ENCODE data around the gene PDF.

Gene PDF

DNA sequence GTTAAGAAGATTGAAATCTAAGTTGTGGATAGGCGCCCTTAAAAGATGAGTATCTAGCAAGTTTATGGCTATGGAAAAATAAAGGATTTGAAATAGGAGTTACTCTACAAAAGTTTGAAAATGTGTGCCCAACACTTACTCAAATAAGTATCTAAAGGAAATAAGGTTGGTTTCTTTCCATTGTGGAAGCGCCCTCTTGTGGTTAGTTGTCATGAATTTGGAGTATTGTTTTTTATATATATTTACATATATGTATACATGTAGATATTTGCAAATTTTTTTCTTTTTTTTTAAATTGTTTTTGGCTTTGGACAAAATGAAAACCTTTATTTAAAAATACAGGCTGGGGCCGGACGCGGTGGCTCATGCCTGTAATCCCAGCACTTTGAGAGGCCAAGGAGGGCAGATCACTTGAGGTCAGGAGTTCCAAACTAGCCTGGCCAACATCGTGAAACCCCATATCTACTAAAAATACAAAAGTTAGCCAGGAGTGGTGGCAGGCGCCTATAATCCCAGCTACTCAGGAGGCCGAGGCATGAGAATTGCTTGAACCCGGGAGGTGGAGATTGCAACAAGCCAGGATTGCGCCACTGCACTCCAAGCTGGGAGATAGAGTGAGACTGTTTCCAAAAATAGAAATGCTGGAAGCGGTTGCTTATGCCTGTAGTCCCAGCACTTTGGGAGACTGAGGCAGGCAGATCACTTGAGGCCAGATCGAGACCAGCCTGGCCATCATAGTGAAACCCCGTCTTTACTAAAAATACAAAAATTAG is 43.3 kb downstream of the PDF start:
- no peak overlapping the region for H3K27ac Mint-ChIP-seq
- H3K27me3 Mint-ChIP-seq: no peaks in the 10 kb centered on the region
- H3K4me1 Mint-ChIP-seq: no peaks in the 10 kb centered on the region
- H3K9me3 Mint-ChIP-seq: no peaks in the 10 kb centered on the region
- no peak for ATAC-seq
- no peaks in the 10 kb centered on the region for H3K36me3 Mint-ChIP-seq
- H3K4me3 Mint-ChIP-seq: no peak overlapping the region

DNA sequence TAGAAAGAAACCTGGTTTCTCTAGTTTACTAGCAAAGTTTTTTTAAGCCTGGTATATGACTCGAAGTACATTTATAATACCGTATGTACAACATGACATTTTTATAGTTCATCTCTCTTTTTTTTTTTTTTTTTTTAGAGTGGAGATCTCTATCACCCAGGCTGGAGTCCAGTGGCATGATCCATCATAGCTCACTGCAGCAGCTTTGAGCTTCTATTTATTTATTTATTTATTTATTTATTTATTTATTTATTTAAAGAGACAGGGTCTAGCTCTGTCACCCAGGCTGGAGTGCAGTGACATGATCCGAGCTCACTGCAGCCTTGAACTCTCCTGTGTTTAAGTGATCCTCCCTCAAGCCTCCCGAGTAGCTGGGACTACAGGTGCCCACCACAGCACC is 45.1 kb downstream of the PDF start:
- H3K4me1 Mint-ChIP-seq: no peaks in the 10 kb centered on the region
- H3K36me3 Mint-ChIP-seq: no peaks in the 10 kb centered on the region
- no peak overlapping the region for H3K27ac Mint-ChIP-seq
- no peak overlapping the region for H3K4me3 Mint-ChIP-seq
- H3K27me3 Mint-ChIP-seq: no peaks in the 10 kb centered on the region
- no peak for ATAC-seq
- H3K9me3 Mint-ChIP-seq: no peaks in the 10 kb centered on the region

DNA sequence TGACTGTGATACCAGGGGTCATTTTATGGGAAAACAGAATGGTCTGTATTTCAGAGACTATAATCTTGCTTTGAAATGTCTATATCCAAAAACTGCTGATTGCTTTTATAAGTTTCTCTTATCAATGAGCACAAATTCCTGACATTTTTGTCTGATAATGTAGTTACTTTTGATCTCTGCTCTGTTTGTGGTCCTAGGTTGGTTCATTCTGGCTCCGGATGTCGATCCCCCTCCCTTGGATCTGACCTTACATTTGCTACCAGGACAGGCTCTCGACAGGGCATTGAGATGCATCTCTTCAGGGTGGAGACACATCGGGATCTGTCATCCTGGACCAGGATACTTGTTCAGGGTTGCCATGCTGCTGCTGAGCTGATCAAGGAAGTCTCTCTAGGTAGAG is 46.5 kb downstream of the PDF start:
- Mint-ChIP-seq H3K4me1 (no peaks in the 10 kb centered on the region), H3K9me3 (no peaks in the 10 kb centered on the region), H3K27ac (no peak overlapping the region), H3K27me3 (no peaks in the 10 kb centered on the region), H3K4me3 (no peak overlapping the region), H3K36me3 (no peaks in the 10 kb centered on the region)
- no peak for ATAC-seq

DNA sequence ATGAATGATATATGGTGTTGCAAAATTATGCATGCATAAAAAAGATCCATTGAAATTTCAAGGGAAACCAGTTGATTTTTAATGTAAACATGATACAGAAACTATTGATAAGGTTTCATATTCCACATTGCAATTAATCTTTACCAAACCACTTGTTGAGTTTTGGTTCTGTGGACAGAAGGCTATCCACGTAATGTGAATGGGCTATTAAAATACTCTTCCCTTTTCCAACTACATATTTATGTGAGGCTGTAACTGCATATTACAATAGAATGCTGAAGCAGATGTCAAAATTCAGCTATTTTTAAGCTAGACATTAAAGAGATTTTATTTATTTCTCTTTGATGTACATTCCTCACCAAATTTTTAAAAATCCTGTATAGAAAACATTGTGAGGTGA is 53.0 kb downstream of the PDF start:
- H3K27me3 Mint-ChIP-seq: no peaks in the 10 kb centered on the region

More for the DNA sequence above, 53.0 kb downstream of the PDF start:
- Mint-ChIP-seq H3K4me3 (no peak overlapping the region), H3K27ac (no peak overlapping the region), H3K9me3 (no peaks in the 10 kb centered on the region), H3K36me3 (peaks cover 7% of the 10 kb centered on the region), H3K4me1 (no peaks in the 10 kb centered on the region)
- no peak for ATAC-seq

Data from stimulated activated memory B cell treated with anti-CD40 and anti-IgM and Interleukin-4, amounts not matched to agents 10 μg/mL and 1 μg/mL and 100 μg/mL, for 72 hours (primary cell).